ENCODE measurements around the gene COQ10B.
A peak's percentile ranks its signal among the peaks of the same experiment; 100 is the strongest.

COQ10B gene

DNA sequence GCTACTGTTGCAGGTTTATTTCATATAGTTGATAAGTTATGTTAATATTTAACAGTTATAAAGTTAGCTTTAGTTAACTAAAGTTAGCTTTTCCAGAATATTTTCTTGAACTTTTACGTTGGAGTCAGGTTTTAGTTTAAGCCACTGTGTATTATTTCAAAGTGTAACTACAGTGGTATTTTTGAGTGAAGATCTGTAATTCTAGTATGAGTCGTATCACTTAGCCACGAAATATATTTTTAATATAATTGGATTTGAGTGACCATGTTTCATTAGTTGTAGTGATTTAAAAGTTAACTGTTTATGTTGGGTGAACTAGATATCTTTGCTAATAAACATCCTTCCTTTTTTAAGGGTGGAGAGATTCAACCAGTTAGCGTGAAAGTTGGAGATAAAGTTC is 49.3 kb downstream of the COQ10B start:
- no peak for DNase-seq

DNA sequence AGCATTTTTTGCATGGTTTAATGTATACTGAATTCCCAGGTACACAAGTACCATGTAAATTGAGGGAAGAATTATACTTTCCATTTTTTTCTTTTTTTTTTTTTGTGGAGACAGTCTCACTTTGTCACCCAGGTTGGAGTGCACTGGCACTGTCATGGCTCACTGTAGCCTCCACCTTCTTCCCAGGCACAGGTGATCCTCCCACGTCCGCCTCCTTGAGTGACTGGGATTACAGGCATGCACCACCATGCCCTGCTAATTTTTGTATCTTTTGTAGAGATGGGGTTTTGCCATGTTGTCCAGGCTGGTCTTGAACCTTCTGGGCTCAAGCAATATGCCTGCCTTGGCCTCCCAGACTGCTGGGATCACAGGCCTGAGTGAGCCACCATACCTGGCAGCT is 50.6 kb downstream of the COQ10B start:
- no peak for DNase-seq

DNA sequence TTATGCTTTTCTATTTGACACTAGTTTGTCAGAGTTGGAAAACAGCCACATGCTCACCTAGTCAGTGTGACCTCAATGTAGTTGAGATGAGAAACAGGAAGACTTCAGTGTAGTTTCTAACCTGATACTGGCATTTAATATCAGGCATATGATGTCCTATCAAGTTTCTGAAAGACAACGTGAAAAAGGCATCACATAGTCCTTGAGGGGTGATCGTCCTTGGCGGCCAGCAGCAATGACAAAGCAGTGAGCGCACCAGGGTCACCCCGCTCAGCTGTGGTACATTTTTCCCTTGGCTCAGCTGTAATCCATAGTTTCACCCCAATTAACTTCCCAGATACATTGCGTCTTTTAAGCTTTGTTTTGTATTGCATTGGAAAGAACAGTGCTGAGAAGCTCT is 51.2 kb downstream of the COQ10B start:
- no peak for DNase-seq

DNA sequence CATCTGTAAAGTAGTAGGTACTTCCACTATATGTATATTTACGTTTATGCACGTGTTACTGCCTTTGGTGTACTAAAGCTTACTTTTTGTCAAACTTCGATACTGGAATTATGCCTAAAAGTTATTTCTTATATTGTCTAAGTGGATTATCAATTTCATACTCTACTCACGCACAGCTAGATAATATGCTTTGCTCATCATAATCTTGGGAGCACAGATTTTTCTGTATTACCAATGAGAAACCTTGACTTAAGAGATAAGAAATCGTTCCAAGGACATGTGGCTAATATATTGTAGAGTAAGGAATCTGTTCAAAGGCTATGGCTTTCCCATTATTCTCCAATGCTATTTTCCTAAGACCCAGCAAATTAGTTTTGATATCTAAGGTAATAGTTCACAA is 53.3 kb downstream of the COQ10B start:
- DNase-seq: no peak

DNA sequence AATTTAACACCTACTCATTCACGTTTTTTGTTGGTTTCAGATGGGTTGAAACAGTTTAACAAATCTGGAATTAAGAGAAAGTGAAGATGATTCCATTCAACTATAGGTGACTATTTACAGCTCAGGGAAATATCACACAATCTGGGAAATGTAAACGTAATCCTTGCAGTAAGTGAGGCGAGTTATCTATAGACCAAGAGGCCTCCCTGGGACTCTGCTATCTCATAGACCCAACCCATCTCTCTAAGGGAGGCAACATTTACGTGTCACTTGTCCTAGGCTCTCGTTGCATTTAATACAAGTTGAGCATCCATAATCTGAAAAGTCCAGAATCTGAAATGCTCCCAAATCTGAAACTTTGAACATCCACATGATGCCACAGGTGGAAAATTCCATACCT is 60.6 kb downstream of the COQ10B start:
- no peak for DNase-seq

DNA sequence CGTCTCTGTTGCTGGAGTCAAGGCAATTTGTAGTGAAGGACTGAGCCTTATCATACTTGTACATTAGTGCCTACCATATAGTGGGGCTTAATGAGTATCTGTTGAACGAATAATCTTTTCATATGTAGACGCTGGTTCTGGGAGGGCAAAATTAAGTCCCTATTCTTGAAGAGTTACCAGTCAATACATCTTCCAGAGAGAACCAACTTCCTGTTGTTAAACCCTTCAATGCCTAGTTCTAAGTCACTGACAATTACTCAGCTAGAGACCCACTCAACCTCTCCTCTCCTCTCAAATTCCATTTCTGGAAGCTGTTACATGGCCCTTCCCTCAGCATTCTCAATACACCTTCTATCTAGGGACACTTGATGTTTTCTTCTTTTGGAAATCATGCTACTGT is 61.4 kb downstream of the COQ10B start:
- DNase-seq: no peak

DNA sequence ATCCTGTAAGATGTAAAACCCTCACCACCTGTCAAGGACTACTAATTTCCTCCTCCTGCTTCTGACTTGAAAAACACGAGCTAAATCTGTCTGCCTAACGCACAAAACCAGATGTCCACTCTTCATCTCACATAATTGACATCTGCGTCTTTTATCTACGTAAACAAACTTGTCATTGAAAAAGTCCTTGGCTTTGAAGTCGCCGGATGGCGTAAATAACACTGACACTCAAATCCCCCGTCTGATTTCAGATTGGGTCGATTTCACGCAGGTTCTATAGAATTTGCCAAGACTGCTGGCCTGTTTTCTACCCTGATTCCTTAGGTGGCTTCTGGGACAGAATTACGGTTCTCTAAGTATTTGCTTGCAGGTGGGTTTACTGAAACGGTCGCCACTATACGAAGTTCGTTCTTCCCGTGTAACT is 62.0 kb downstream of the COQ10B start:
- DNase-seq: no peak

DNA sequence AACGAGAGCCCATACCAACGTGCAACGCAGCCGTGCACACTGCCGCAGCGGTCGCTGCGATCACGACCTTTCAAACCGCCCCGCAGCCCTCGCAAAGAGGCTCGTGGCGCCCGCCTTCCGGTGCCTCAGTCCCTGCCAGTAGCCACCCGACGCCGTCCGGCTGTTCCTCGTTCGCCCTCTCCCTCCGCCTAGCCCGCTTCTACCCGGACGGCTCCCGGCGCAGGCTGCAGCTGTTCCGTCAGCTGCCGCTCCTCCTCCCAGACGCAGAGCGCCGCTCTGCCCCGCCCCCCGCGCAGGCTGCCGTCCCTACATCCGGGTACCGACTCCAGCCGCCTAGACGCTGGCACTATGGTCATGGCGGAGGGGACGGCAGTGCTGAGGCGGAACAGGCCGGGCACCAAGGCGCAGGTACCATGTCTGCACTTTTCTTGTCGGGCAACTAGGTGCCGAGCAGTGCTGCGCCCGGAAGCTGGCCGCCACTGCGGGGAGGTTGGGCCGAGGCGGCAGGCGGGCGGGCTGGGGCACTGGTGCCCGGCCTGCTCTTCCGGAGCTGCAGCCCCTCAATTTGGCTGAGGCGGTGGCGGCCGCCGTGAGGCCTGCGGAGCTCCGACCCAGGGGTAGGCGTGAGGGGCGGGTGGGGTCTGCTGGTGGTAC is 62.5 kb downstream of the COQ10B start, which contains the start of gene MOB4:
TSS of gene MOB4 (plus strand) at position 328 of the 654 bp plus-strand sequence. CDS start at position 349, 21 bp downstream.
- peak; percentile 93 for DNase-seq

DNA sequence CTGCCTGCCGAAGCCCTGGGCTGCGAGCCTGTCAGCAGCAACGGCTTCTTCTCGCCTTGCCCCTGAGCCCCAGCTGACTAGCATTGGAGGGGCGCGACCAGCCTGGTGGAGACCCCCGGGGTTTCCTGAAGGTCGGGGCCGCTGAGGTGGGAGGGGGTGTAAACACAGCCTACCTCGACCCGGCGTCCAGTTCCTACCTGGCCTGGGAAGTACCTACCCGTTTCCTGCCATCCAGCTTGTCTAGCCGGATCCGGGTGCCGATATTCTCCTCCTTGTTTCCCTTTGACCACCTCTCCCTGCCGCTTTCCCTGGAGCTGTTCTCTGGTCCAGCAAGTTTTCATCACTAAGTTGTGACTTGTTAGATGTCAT is 63.0 kb downstream of the COQ10B start:
- no peak for DNase-seq

DNA sequence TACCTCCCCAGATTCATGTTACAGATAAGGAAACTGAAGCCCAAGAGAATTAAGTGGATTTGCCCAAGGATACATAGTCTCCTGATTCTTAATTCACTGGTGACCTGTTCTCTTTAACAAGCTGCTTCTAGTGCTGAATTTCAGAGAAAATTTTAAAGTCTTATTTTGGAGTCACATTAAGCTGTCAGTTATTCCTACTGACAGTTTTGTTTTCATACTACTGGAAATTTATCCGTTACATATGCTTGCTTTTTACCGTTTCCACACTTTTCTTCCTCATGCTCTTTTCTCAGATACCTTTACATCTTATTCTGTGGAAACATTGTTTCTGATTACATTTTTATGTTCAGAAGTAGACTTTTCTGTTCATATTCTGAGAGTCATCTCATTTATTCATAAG is 63.8 kb downstream of the COQ10B start:
- no peak for DNase-seq
